OCI-M2 (cell line): ENCODE measurements around the gene SMAD3.

Experiments
- DNase-seq: peaks from one replicate; lab custom pipeline; 2025; ENCODE audit not compliant: unreplicated experiment; lab: John Stamatoyannopoulos, UW

The SMAD3 gene

GRCh38 chr15:67178569-67179210 lies 113.3 kb downstream of the SMAD3 start:
- no peak for DNase-seq

- no peak for DNase-seq
Observed at GRCh38 chr15:67179411-67179995, 114.1 kb downstream of the SMAD3 start.

GRCh38 chr15:67180035-67180434 lies 114.6 kb downstream of the SMAD3 start:
- DNase-seq, result no peak

GRCh38 chr15:67180514-67181191 lies 115.3 kb downstream of the SMAD3 start:
- no peak for DNase-seq

- no peak for DNase-seq
Observed at GRCh38 chr15:67181221-67181639, 115.8 kb downstream of the SMAD3 start.

DNA sequence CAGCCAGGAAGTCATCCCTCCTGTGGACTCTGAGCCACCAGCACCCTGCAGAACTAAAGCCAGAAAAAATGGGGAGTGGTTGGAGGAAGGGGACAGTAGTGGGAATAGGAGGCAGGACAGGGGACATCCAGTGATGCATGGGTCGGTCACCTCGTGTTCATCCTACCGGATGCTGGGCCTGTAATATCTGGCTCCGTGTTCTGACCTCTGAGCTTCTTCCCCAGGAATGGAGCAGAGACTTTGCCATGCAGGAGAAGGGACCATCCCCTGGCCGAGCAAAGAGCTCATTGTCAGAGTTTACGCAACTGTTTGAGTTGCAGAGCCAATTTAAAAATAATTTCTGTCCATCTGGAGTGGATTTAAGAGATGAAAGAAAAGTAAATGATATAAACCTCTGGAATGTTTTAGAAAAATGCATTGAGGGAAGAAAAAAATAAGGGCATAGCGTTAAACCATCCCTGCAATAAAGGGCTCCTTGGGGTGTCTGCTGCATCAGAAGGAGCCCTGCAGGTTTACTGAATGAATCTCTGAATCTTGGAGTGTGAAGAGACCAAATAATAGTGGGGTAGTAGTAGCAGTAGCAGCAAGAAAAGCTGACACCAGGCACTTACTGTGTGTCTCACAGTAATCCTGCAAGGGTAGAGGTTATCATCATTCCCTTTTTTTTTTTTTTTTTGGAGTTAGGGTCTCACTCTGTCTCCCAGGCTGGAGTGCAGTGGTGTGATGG lies 118.2 kb downstream of the SMAD3 start:
- DNase-seq, result no peak

DNA sequence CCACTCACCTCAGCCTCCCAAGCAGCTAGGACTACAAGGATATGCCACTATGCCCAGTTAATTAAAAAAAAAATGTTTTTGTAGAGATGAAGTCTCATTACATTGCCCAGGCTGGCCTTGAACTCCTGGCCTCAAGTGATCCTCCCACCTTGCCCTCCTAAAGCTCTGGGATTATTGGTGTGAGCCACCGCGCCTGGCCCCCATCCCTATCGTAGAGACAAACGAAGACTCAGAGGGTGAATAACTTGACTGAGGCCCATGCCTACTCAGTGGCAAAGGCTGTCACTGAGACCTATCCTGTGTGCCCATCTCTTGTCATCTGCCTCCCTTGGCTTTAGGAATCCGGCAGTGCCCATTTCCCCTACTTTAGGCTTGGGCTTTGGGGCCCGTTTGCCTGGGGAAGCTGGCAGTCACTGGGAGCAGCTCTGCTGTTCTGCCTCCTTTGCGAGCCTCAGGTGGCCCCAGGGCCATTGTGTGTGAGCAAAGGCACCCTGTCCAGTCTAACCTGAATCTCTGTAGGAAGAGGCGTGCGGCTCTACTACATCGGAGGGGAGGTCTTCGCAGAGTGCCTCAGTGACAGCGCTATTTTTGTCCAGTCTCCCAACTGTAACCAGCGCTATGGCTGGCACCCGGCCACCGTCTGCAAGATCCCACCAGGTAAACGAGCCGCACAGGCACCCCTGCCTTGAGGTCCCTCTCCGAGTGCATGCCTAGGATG lies 119.0 kb downstream of the SMAD3 start:
- DNase-seq, result no peak

DNA sequence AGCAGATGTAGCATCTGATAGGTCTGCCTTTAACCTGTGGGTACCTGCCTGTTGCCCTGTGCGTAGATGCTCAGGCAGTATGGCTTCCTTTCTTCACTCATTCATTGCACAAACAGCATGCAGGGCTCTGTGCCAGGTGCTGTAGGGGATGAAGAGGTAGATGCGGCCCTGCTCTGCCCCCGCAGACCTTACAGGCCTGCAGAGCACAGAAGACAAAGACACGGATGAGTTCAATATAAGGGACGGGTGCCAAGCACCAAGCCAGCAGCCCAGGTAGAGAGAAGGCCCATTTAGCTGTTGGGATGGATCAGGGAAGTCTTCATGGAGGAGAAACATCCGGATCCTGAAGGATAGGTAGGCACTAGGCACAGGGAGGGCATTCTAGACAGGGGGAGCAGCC lies 119.6 kb downstream of the SMAD3 start:
- no peak for DNase-seq

DNA sequence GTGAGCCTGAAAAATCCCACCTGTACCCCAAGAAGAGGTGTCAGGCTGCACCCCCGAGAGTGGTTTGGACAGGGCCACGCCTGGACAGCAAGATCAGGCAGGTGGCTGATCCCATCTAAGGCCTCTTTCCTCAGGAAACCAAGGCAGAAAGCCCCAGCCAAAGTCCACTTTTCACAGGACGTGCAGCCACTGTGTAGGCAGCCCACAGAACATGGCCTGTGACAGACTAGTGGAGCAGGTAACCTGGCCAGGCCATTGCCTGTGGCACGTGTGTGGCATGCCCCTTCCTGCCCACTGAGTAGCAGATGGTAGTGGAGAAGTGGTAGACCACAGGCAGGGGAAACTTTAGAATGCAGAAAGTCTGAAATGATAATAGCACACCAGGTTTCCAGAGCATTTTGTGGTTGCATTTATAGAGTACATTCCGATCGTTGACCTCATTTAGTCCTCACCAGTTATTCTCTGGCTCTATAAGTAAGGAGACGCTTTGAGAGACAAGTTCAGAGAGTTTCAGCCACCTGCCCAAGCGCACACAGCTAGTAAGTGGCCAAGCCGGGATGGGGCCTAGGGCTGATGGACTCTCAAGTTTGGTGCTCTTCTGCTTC lies 120.3 kb downstream of the SMAD3 start:
- no peak for DNase-seq

- DNase-seq, result no peak
Observed at GRCh38 chr15:67186226-67186649, 120.8 kb downstream of the SMAD3 start.

GRCh38 chr15:67186688-67187087 lies 121.3 kb downstream of the SMAD3 start:
- no peak for DNase-seq

GRCh38 chr15:67187351-67187854 lies 122.0 kb downstream of the SMAD3 start:
- no peak for DNase-seq

DNA sequence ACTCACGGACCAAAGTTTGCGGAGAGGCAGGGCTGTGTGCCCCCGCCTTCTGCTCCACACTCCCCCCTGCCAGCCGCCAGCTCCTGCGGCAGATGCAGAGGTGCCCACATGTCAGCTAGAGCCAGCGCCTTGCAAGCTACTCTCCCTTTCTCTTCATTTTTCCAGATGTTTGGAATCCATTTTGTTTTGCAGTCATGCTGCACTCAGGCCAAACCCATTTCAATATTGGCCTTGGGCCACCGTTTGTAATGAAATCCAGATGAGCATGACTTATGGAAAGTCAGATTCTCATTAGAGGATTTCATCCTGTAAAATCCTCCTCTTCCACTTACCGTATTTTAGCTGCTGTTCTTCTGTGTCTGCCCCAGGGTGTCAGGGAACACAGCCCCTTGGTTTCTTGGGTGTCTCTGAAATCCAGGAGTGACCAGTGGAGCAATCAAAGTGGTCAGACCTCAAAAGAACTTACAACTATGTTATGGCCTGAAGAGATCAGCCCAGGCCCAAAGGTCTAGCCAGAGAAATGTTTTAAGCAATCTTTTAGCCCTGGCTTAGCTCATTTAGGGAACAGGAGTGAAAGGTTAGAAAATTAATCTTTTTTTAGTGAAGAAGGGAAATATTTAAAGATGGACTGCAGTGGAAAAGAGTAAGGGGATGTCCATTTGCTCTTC lies 123.3 kb downstream of the SMAD3 start:
- no peak for DNase-seq

DNA sequence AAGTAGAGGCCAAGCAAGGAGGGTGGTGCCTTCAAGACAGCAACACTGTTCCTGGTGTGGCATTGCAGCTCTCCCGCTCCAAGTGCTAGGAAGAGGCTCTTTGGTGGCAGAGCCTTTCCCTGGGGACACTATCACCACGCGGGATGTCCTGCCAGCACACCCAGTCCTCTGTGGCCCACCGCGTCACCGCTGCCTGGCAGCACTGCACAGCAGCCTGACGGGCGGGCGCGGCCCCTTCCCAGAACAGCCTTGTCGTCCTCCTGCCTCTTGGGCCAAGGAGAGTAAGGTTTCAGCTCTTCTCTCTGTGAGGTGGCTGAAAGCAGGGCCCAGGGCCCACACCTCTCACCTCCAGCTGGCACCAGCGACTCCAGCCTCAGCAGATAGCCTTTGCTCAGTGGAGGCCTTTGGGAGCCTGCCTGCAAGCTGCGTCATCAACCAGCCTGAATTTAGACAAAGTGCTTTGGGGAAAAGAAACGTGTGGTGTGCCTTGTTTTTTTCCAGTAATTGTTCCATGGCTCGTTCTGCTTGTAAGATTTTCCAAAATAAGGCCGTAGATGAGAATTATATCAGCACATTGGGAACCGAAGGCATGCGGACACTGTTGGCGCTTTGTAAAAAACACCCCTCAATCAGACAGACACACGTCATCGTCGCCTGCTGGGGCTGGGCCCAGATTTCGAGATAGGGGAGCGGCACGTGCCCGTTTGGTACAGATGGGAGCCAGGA lies 124.1 kb downstream of the SMAD3 start:
- no peak for DNase-seq

DNA sequence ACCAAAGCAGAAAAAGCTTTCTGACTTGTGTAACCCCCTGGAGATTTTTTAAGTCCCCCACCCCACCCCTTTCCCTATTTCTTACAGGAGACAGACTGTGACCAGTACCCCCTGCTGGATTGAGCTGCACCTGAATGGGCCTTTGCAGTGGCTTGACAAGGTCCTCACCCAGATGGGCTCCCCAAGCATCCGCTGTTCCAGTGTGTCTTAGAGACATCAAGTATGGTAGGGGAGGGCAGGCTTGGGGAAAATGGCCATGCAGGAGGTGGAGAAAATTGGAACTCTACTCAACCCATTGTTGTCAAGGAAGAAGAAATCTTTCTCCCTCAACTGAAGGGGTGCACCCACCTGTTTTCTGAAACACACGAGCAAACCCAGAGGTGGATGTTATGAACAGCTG lies 124.9 kb downstream of the SMAD3 start:
- no peak for DNase-seq

GRCh38 chr15:67190813-67191212 lies 125.4 kb downstream of the SMAD3 start:
- no peak for DNase-seq

GRCh38 chr15:67192185-67192820 lies 126.9 kb downstream of the SMAD3 start:
- DNase-seq, result no peak

DNA sequence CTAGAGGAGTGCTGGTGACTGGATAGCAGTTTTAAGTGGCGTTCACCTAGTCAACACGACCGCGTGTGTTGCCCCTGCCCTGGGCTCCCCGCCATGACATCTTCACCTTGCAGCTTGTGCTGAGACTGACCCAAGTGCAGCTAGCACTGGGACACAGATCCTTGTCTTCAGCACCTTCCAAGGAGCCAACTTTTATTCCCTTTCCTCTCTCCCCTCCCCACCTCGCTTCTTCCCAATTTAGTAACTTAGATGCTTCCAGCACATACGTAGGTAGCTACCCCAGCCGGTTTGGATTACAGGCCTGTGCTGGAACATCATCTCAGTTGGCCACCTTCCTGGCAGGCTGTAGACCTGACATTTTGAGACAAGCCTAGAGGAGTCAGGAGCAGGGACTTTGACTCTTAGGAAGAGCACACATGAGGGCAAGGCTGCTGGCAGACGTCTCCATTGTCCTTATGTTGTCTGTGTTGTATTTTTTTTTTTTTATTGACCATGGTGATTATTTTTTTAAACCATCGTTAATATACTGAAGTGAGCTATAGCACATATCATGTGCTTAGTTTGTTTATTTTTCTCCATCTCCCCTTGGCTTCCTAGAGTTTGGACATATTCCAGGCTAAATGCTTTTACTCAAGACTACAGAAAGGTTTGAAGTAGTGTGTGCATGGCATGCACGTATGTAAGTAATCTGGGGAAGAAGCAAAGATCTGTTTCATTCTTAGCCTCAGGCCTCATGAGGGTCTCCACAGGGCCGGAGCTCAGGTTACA lies 128.0 kb downstream of the SMAD3 start:
- DNase-seq, result no peak
